HEK293T (cell line): ENCODE data around the gene MAB21L4.

Experiments
- CTCF ChIA-PET: fragments of 350-600 bp; formaldehyde crosslinking; extraction: SDS; loops from one replicate; lab custom pipeline; 2021; ENCODE audit warnings: antibody characterized with exemption, inconsistent platforms; lab: Yijun Ruan, JAX
- POLR2A ChIA-PET: fragments of 350-600 bp; formaldehyde crosslinking; extraction: SDS; loops from one replicate; lab custom pipeline; 2020; ENCODE audit warnings: antibody characterized with exemption, inconsistent platforms; lab: Yijun Ruan, JAX
- DNase-seq: peaks from one replicate; pipeline ENCODE4 v3.0.0; 2012; ENCODE audit warnings: mixed read lengths; ENCODE audit errors: extremely low spot score
- ARNT ChIP-seq: fragments of 450-650 bp; IDR thresholded peaks from 2 replicates; pipeline ENCODE4 v1.6.1; 2017; ENCODE audit warnings: mild to moderate bottlenecking
- BHLHE40 ChIP-seq: fragments of 450-650 bp; IDR thresholded peaks from 2 replicates; pipeline ENCODE4 v1.6.1; 2016; ENCODE audit warnings: mild to moderate bottlenecking, moderate library complexity, borderline replicate concordance
- CTBP1 ChIP-seq: fragments of 450-650 bp; IDR thresholded peaks from 2 replicates; pipeline ENCODE4 v1.6.1; 2016; ENCODE audit warnings: borderline replicate concordance
- ELF4 ChIP-seq: fragments of 450-650 bp; IDR thresholded peaks from 2 replicates; pipeline ENCODE4 v1.6.1; 2017; ENCODE audit warnings: antibody characterized with exemption
- FOXA1 ChIP-seq: fragments of 450-650 bp; IDR thresholded peaks from 2 replicates; pipeline ENCODE4 v1.6.1; 2016; ENCODE audit warnings: mild to moderate bottlenecking
- FOXK2 ChIP-seq: fragments of 450-650 bp; IDR thresholded peaks from 2 replicates; pipeline ENCODE4 v1.6.1; 2016; ENCODE audit warnings: mild to moderate bottlenecking
- FOXM1 ChIP-seq: fragments of 450-650 bp; IDR thresholded peaks from 2 replicates; pipeline ENCODE4 v1.6.1; 2017; ENCODE audit warnings: mild to moderate bottlenecking, borderline replicate concordance
- HDGF ChIP-seq: fragments of 450-650 bp; IDR thresholded peaks from 2 replicates; pipeline ENCODE4 v1.6.1; 2017; ENCODE audit warnings: antibody characterized with exemption, borderline replicate concordance
- L3MBTL2 ChIP-seq: fragments of 450-650 bp; conservative IDR thresholded peaks from 2 replicates; pipeline ENCODE4 v1.6.1; 2016; ENCODE audit warnings: mild to moderate bottlenecking
- LEF1 ChIP-seq: fragments of 450-650 bp; IDR thresholded peaks from 2 replicates; pipeline ENCODE4 v1.6.1; 2017; ENCODE audit warnings: mild to moderate bottlenecking, borderline replicate concordance
- NFRKB ChIP-seq: fragments of 450-650 bp; IDR thresholded peaks from 2 replicates; pipeline ENCODE4 v1.6.1; 2016; ENCODE audit warnings: mild to moderate bottlenecking, moderate library complexity
- PKNOX1 ChIP-seq: fragments of 450-650 bp; IDR thresholded peaks from 2 replicates; pipeline ENCODE4 v1.6.1; 2016
- SP1 ChIP-seq: fragments of 450-650 bp; IDR thresholded peaks from 2 replicates; pipeline ENCODE4 v1.6.1; 2017
- SUZ12 ChIP-seq: fragments of 450-650 bp; IDR thresholded peaks from 2 replicates; pipeline ENCODE4 v1.6.1; 2016; ENCODE audit warnings: mild to moderate bottlenecking
- TARDBP ChIP-seq: fragments of 450-650 bp; IDR thresholded peaks from 2 replicates; pipeline ENCODE4 v1.6.1; 2016
- ZNF384 ChIP-seq: fragments of 450-650 bp; IDR thresholded peaks from 2 replicates; pipeline ENCODE4 v1.6.1; 2016

The MAB21L4 gene

GRCh38 chr2:240900141-240900860 lies 4.3 kb upstream of the MAB21L4 start:
- TF ChIP-seq BHLHE40 (no peak), CTBP1 (no peak), ELF4 (no peak), NFRKB (no peak), FOXA1 (no peak), ARNT (no peak), FOXK2 (no peak), FOXM1 (no peak), PKNOX1 (no peak), SP1 (no peak), L3MBTL2 (no peak), SUZ12 (no peak), TARDBP (no peak), LEF1 (no peak), HDGF (no peak), ZNF384 (no peak)
- ChIA-PET POLR2A (no interaction called here), CTCF (no interaction called here)
- DNase-seq, result no peak

GRCh38 chr2:240899468-240899865 lies 3.5 kb upstream of the MAB21L4 start:
- POLR2A ChIA-PET, result no interaction called here
- no peak for TF ChIP-seq HDGF
- TF ChIP-seq PKNOX1, result no peak
- TF ChIP-seq ZNF384, result no peak
- no peak for TF ChIP-seq FOXK2
- TF ChIP-seq BHLHE40, result no peak
- no peak for TF ChIP-seq SUZ12
- no peak for TF ChIP-seq FOXA1
- no peak for TF ChIP-seq L3MBTL2
- CTCF ChIA-PET, result no interaction called here
- no peak for DNase-seq

GRCh38 chr2:240898731-240899467 lies 2.9 kb upstream of the MAB21L4 start:
- CTCF ChIA-PET, result no interaction called here
- no peak for TF ChIP-seq FOXA1
- TF ChIP-seq BHLHE40, result no peak
- no peak for TF ChIP-seq SP1
- no peak for TF ChIP-seq LEF1
- TF ChIP-seq FOXK2, result no peak
- TF ChIP-seq FOXM1, result no peak
- TF ChIP-seq NFRKB, result no peak
- no peak for TF ChIP-seq HDGF
- TF ChIP-seq PKNOX1, result no peak
- TF ChIP-seq ELF4, result no peak
- no peak for TF ChIP-seq SUZ12
- POLR2A ChIA-PET, result no interaction called here
- DNase-seq, result no peak

GRCh38 chr2:240898108-240898730 lies 2.3 kb upstream of the MAB21L4 start:
- TF ChIP-seq FOXA1 (no peak), FOXM1 (no peak)

GRCh38 chr2:240896871-240897692 lies 1.1 kb upstream of the MAB21L4 start:
- POLR2A ChIA-PET, result no interaction called here
- DNase-seq, result no peak
- CTCF ChIA-PET, result interaction anchor here (1.4 kb wide), 1 partner anchor 18 kb away, joined by 5 read pairs; no protein-coding TSS in a partner anchor
- TF ChIP-seq PKNOX1, result no peak
- no peak for TF ChIP-seq LEF1
- no peak for TF ChIP-seq BHLHE40
- TF ChIP-seq HDGF, result no peak
- TF ChIP-seq L3MBTL2, result no peak
- TF ChIP-seq FOXA1, result no peak
- TF ChIP-seq FOXM1, result no peak
- TF ChIP-seq FOXK2, result no peak
- TF ChIP-seq CTBP1, result no peak
- TF ChIP-seq TARDBP, result no peak
- no peak for TF ChIP-seq SUZ12
- TF ChIP-seq ARNT, result no peak
- no peak for TF ChIP-seq SP1
- no peak for TF ChIP-seq ZNF384
- no peak for TF ChIP-seq ELF4

More at GRCh38 chr2:240898108-240898730, 2.3 kb upstream of the MAB21L4 start:
- no peak for DNase-seq
- POLR2A ChIA-PET, result no interaction called here
- CTCF ChIA-PET, result no interaction called here
